ENCODE results near the gene ALG3.

ALG3 gene

GRCh38 chr3:184282941-184283340 is 34.2 kb upstream of the ALG3 start:
- TF ChIP-seq ZBTB7A (IDR thresholded peaks at IDR 0.05; ENCODE audit: low read depth): no peak
- no peak for TF ChIP-seq YY1 (IDR thresholded peaks at IDR 0.05; ENCODE audit: low read depth)
- no peak for TF ChIP-seq TCF12 (IDR thresholded peaks at IDR 0.05; ENCODE audit: low read depth)
- TF ChIP-seq RAD21 (IDR thresholded peaks at IDR 0.05; ENCODE audit: low read depth): no peak
- TF ChIP-seq CREB1 (IDR thresholded peaks at IDR 0.05; ENCODE audit: low read depth): no peak
- TF ChIP-seq EP300 (IDR thresholded peaks at IDR 0.05; ENCODE audit: borderline replicate concordance): no peak
- TF ChIP-seq, protein P1, sequence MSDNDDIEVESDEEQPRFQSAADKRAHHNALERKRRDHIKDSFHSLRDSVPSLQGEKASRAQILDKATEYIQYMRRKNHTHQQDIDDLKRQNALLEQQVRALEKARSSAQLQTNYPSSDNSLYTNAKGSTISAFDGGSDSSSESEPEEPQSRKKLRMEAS (IDR thresholded peaks at IDR 0.05): no peak
- no peak for TF ChIP-seq REST (IDR thresholded peaks at IDR 0.05; ENCODE audit: low read depth)
- TF ChIP-seq CEBPB (IDR thresholded peaks at IDR 0.05): no peak
- no peak for TF ChIP-seq EGR1 (IDR thresholded peaks at IDR 0.05)
- TF ChIP-seq, protein P2, sequence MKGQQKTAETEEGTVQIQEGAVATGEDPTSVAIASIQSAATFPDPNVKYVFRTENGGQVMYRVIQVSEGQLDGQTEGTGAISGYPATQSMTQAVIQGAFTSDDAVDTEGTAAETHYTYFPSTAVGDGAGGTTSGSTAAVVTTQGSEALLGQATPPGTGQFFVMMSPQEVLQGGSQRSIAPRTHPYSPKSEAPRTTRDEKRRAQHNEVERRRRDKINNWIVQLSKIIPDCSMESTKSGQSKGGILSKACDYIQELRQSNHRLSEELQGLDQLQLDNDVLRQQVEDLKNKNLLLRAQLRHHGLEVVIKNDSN (IDR thresholded peaks at IDR 0.05): no peak
- no peak for TF ChIP-seq TAF1 (IDR thresholded peaks at IDR 0.05; ENCODE audit: low read depth)
- TF ChIP-seq FOXM1 (IDR thresholded peaks at IDR 0.05; ENCODE audit: borderline replicate concordance, low read depth): no peak
- no peak for TF ChIP-seq NFIC (IDR thresholded peaks at IDR 0.05)
- no peak for TF ChIP-seq TEAD4 (IDR thresholded peaks at IDR 0.05)

- no peak for TF ChIP-seq EGR1 (IDR thresholded peaks at IDR 0.05)
- TF ChIP-seq YY1 (IDR thresholded peaks at IDR 0.05; ENCODE audit: low read depth): no peak
- TF ChIP-seq CEBPB (IDR thresholded peaks at IDR 0.05): no peak
- no peak for TF ChIP-seq RAD21 (IDR thresholded peaks at IDR 0.05; ENCODE audit: low read depth)
- TF ChIP-seq TAF1 (IDR thresholded peaks at IDR 0.05; ENCODE audit: low read depth): no peak
- TF ChIP-seq NFIC (IDR thresholded peaks at IDR 0.05): no peak
- TF ChIP-seq, protein P2 (IDR thresholded peaks at IDR 0.05): no peak
- TF ChIP-seq, protein P1 (IDR thresholded peaks at IDR 0.05): no peak
- no peak for TF ChIP-seq FOXM1 (IDR thresholded peaks at IDR 0.05; ENCODE audit: borderline replicate concordance, low read depth)
- no peak for TF ChIP-seq REST (IDR thresholded peaks at IDR 0.05; ENCODE audit: low read depth)
- TF ChIP-seq ZBTB7A (IDR thresholded peaks at IDR 0.05; ENCODE audit: low read depth): no peak
- no peak for TF ChIP-seq TEAD4 (IDR thresholded peaks at IDR 0.05)
- no peak for TF ChIP-seq TCF12 (IDR thresholded peaks at IDR 0.05; ENCODE audit: low read depth)
- no peak for TF ChIP-seq CREB1 (IDR thresholded peaks at IDR 0.05; ENCODE audit: low read depth)
- TF ChIP-seq EP300 (IDR thresholded peaks at IDR 0.05; ENCODE audit: borderline replicate concordance): no peak
Measured at GRCh38 chr3:184277366-184277765, 28.6 kb upstream of the ALG3 start.

- TF ChIP-seq, protein P1 (IDR thresholded peaks at IDR 0.05): no peak
- TF ChIP-seq TCF12 (IDR thresholded peaks at IDR 0.05; ENCODE audit: low read depth): no peak
- TF ChIP-seq RAD21 (IDR thresholded peaks at IDR 0.05; ENCODE audit: low read depth): no peak
- TF ChIP-seq, protein P2 (IDR thresholded peaks at IDR 0.05): no peak
- TF ChIP-seq FOXM1 (IDR thresholded peaks at IDR 0.05; ENCODE audit: borderline replicate concordance, low read depth): no peak
- no peak for TF ChIP-seq CREB1 (IDR thresholded peaks at IDR 0.05; ENCODE audit: low read depth)
- TF ChIP-seq TAF1 (IDR thresholded peaks at IDR 0.05; ENCODE audit: low read depth): no peak
- TF ChIP-seq EP300 (IDR thresholded peaks at IDR 0.05; ENCODE audit: borderline replicate concordance): no peak
- no peak for TF ChIP-seq TEAD4 (IDR thresholded peaks at IDR 0.05)
- TF ChIP-seq NFIC (IDR thresholded peaks at IDR 0.05): no peak
- no peak for TF ChIP-seq CEBPB (IDR thresholded peaks at IDR 0.05)
- TF ChIP-seq REST (IDR thresholded peaks at IDR 0.05; ENCODE audit: low read depth): no peak
- no peak for TF ChIP-seq YY1 (IDR thresholded peaks at IDR 0.05; ENCODE audit: low read depth)
Measured at GRCh38 chr3:184275961-184276910, 27.5 kb upstream of the ALG3 start, which contains the start of gene ECE2. Gene ECE2 (plus strand): TSS chr3:184276022. CDS start chr3:184276154, 132 bp downstream.

All from Ishikawa (cell line).